ENCODE results near the gene CASZ1. TPM values are rescaled to one million over a fixed set of nuclear protein-coding genes. Genes with fewer than 3 reads are reported as not detected.

The CASZ1 gene
- total RNA-seq, 1 experiment from 2014 or later: 3.9 TPM

DNA sequence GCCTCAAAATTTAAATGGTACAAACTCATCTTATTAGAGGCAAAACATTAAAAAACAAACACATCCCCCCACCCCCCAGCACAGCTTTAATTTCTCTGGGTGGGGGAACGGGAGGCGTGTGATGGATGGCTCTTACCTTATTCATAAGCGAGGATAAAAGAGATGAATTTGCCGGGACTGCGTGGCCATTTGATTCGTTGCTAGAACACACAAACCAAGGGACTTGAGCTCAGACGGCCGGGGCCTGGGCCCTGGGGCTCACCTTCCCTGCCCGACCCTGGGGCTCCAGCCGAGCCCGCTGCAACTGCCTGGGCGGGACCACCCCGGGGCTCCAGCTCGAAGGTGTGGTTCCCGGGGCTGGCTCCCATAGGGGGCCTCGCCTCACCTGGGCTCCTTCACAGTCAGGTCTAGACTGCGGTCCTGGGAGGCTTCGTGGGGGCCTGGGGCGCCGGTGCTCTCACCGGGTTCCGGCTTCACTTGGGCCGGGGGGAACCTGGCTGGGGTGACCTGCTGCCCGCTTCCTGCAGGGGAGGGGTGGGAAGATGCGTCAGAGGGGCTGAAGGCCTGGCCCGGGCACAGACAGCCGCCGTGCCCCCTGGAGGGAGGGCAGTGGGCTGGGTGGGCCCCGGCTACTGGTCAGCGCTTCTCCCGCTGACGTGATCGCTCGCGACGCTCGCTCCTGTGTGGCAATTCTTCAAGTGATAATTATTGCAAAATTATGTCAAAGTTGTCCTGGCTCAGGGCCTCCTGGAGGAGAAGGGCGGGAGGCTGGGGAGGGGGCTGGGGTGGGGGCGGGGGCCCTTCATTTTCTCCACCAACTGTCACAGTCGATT is 145.7 kb downstream of the CASZ1 start:
- no peaks in the 10 kb centered on the region for H3K27me3 Mint-ChIP-seq (ENCODE audit: low read depth)
- Histone ChIP-seq H3K4ac (ENCODE audit: low read depth, low read length) (no peak overlapping the region), H3K79me2 (ENCODE audit: insufficient read depth, low read length) (no peaks in the 10 kb centered on the region), H2AK5ac (ENCODE audit: insufficient read length, low read length) (no peak overlapping the region), H3K4me2 (ENCODE audit: insufficient read depth, insufficient read length, low read length) (peak overlapping the region; percentile 44), H2BK15ac (ENCODE audit: low read depth, low read length) (no peak overlapping the region), H3K27me3 (ENCODE audit: insufficient read depth, low read length) (no peaks in the 10 kb centered on the region; the same call in 1 of the 2 replicates), H3K18ac (ENCODE audit: insufficient read length, low read depth, low read length) (no peak overlapping the region), H3K79me1 (ENCODE audit: insufficient read depth, low read depth, low read length, poor library complexity, severe bottlenecking) (no peaks in the 10 kb centered on the region), H3K27ac (ENCODE audit: insufficient read length, low read depth, low read length) (no peak overlapping the region), H4K5ac (ENCODE audit: insufficient read length, low read depth, low read length) (no peak overlapping the region), H3K9me3 (ENCODE audit: control insufficient read depth, low read depth, low read length) (no peaks in the 10 kb centered on the region), H2BK5ac (ENCODE audit: insufficient read length, low read length) (no peak overlapping the region), H2BK120ac (ENCODE audit: low read depth, low read length, poor library complexity, severe bottlenecking) (no peak overlapping the region), H2AFZ (ENCODE audit: low read length) (no peak overlapping the region), H3K9ac (ENCODE audit: extremely low read depth, insufficient read length, low read length) (no peak overlapping the region), H4K91ac (ENCODE audit: insufficient read length, low read depth, low read length) (no peak overlapping the region), H2BK12ac (ENCODE audit: insufficient read length, low read depth, low read length) (no peak overlapping the region), H3T11ph (ENCODE audit: low read length) (no peak overlapping the region), H3K56ac (ENCODE audit: insufficient read length, low read depth, low read length) (no peak overlapping the region), H4K8ac (replicated peaks; ENCODE audit: insufficient read length, low read depth, low read length) (no peak overlapping the region), H3K23me2 (ENCODE audit: insufficient read length, low read depth, low read length, poor library complexity, severe bottlenecking) (peaks cover 4% of the 10 kb centered on the region), H3K14ac (ENCODE audit: insufficient read depth, low read length) (no peak overlapping the region; the same call in 1 of the 2 replicates), H2BK20ac (ENCODE audit: low read depth, low read length, poor library complexity, severe bottlenecking) (no peak overlapping the region), H3K4me1 (ENCODE audit: insufficient read depth, low read length) (no peaks in the 10 kb centered on the region), H4K20me1 (ENCODE audit: control insufficient read depth, insufficient read depth, insufficient read length) (no peaks in the 10 kb centered on the region), H3K23ac (ENCODE audit: insufficient read length, low read depth, low read length) (no peak overlapping the region)
- H3K27ac Mint-ChIP-seq: no peak overlapping the region
- peaks cover 5 to 20% of the 10 kb centered on the region in 2 experiments for H3K4me1 Mint-ChIP-seq
- no peaks in the 10 kb centered on the region for H3K9me3 Mint-ChIP-seq
- TF ChIP-seq, protein P1, sequence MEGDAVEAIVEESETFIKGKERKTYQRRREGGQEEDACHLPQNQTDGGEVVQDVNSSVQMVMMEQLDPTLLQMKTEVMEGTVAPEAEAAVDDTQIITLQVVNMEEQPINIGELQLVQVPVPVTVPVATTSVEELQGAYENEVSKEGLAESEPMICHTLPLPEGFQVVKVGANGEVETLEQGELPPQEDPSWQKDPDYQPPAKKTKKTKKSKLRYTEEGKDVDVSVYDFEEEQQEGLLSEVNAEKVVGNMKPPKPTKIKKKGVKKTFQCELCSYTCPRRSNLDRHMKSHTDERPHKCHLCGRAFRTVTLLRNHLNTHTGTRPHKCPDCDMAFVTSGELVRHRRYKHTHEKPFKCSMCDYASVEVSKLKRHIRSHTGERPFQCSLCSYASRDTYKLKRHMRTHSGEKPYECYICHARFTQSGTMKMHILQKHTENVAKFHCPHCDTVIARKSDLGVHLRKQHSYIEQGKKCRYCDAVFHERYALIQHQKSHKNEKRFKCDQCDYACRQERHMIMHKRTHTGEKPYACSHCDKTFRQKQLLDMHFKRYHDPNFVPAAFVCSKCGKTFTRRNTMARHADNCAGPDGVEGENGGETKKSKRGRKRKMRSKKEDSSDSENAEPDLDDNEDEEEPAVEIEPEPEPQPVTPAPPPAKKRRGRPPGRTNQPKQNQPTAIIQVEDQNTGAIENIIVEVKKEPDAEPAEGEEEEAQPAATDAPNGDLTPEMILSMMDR (conservative IDR thresholded peaks at IDR 0.05): no peak
- H3K4me3 Mint-ChIP-seq: peak overlapping the region in 1 of 2 experiments; percentile 68; a peak in 3 of 5 replicates
- WGBS (ENCODE audit: extremely low coverage, insufficient read length, low lambda C conversion rate): no CpG with 5 or more reads among the region's 40 CpGs
- DNase-seq: no peak
- peaks cover 0 to 4% (median 0%) of the 10 kb centered on the region in 3 experiments; a peak in 1 of 7 replicates for H3K36me3 Mint-ChIP-seq (ENCODE audit: insufficient read depth in 1 of 3, low read depth in 3 of 3)

Data from H9 (cell line).